VCaP (cell line): ENCODE measurements around the gene C11orf68.

ENCODE experiments used
- H3K27ac ChIP-seq: fragments of 450-650 bp; 2 replicates; pipeline ENCODE4 v1.5.1; 2017
- TF ChIP-seq, protein P1 (sequence below): fragments of 450-650 bp; conservative IDR thresholded peaks from 2 replicates; pipeline ENCODE4 v1.5.1; 2017; ENCODE audit warnings: mild to moderate bottlenecking, moderate library complexity

Gene C11orf68

GRCh38 chr11:65907878-65908277 lies 11.0 kb downstream of the C11orf68 start:
- TF ChIP-seq, protein P1, sequence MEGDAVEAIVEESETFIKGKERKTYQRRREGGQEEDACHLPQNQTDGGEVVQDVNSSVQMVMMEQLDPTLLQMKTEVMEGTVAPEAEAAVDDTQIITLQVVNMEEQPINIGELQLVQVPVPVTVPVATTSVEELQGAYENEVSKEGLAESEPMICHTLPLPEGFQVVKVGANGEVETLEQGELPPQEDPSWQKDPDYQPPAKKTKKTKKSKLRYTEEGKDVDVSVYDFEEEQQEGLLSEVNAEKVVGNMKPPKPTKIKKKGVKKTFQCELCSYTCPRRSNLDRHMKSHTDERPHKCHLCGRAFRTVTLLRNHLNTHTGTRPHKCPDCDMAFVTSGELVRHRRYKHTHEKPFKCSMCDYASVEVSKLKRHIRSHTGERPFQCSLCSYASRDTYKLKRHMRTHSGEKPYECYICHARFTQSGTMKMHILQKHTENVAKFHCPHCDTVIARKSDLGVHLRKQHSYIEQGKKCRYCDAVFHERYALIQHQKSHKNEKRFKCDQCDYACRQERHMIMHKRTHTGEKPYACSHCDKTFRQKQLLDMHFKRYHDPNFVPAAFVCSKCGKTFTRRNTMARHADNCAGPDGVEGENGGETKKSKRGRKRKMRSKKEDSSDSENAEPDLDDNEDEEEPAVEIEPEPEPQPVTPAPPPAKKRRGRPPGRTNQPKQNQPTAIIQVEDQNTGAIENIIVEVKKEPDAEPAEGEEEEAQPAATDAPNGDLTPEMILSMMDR = no peak
- H3K27ac ChIP-seq = no peak overlapping the region

- TF ChIP-seq, protein P1 = no peak
- no peak overlapping the region for H3K27ac ChIP-seq
Observed at GRCh38 chr11:65906602-65907001, 12.3 kb downstream of the C11orf68 start.

DNA sequence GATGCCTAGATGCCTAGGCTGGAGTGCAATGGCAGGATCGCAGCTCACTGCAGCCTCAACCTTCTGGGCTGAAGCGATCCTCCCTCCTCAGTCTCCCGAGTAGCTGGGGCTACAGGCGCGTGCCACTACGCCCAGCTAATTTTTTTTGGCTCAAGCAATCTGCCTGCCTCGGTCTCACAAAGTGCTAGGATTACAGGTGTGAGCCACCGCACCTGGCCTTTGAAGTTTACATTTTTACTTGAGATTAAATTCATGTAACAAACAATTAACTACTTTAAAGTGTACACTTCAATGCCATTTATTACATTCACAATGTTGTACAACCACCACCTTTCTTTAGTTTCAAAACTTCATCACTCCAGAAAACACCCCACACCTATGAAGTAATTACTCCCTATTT lies 15.1 kb downstream of the C11orf68 start:
- H3K27ac ChIP-seq = no peak overlapping the region
- TF ChIP-seq, protein P1 = no peak

GRCh38 chr11:65903068-65903481 lies 15.8 kb downstream of the C11orf68 start:
- TF ChIP-seq, protein P1 = no peak
- H3K27ac ChIP-seq = no peak overlapping the region

- H3K27ac ChIP-seq = peak overlapping the region; percentile 33; the same call in 1 of the 2 replicates
- TF ChIP-seq, protein P1 = no peak
Observed at GRCh38 chr11:65900899-65901180, 18.0 kb downstream of the C11orf68 start.

GRCh38 chr11:65900125-65900898 lies 18.6 kb downstream of the C11orf68 start, which contains the start of gene FOSL1:
TSS of gene FOSL1 (minus strand) at chr11:65900388. CDS start at chr11:65900339, 49 bp downstream.
- TF ChIP-seq, protein P1 = no peak
- H3K27ac ChIP-seq = peak within 1 kb of the TSS; percentile 33; the same call in 1 of the 2 replicates

GRCh38 chr11:65899356-65900124 lies 19.3 kb downstream of the C11orf68 start:
- peak overlapping the region; percentile 33; the same call in 1 of the 2 replicates for H3K27ac ChIP-seq
- TF ChIP-seq, protein P1 = no peak
